Kasumi-1 (cell line): ENCODE data around the gene BRD1.
"Not testable (repeated sequence)": the region's sequence is repeated elsewhere in the genome, so short reads cannot be mapped to it uniquely, and the experiment has no call there.

Source experiments
- DNase-seq, 2 experiments: peaks; one replicate each; lab custom pipeline; 2025; lab: John Stamatoyannopoulos, UW

Gene BRD1

DNA sequence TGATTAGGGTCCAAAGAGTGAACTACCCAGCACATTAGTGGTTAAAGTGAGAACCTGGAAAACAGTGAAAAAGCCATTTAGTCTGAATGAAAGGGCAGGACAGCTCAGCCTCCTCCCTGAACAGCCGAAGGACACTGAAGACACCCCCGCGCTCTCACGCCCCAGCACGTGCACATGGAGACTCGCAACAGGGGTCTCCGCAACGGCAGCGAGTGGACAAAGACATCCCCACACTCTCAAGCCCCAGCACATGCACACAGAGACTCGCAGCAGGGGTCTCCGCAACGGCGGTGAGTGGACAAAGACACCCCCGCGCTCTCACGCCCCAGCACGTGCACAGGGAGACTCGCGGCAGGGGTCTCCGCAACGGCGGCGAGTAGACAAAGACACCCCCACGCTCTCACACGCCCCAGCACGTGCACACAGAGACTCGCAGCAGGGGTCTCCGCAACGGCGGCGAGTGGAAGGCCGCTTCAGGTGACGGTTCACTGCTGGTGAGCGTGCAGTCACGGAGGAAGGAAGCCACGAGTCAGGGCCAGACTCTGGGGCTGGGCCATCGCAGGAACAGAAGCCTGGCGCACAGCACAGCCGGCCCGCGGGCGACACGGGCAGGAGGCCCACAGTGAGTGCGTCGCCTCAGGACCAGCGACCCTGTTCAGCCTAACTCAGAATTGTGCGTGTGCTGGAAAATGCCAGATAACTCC is 43.6 kb downstream of the BRD1 start:
- DNase-seq, result no peak

DNA sequence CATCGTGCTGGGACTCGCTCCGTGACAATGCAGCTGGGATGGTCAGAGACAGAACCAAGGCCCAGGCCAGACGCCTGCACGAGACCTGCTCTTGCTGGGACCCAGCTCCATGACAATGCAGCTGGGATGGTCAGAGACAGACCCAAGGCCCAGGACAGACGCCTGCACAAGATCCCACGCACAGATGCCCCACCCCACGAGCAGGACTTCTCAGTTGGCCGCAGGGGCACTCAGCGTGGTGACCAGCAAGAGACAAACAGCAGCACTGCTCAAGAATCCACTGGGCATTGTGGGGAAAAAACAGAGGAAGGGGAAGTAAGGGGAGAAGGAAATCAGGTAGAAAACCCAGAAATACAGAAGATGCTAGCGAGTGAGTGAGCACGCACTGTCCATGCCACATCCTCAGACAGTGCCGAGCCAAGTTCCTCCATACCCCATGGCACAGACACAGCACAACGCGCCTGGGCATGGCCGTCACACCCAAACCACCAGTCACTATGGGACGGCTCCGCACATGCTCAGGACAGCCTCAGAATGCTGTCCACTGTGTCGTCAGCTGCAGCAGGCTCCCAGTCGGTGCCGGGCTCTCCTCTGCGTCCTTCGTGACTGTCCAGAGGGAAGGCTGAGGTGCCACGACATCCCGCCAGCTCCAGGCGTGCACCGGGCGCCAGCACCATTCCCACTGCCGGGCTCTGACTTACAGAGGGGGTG is 44.5 kb downstream of the BRD1 start:
- DNase-seq, result no peak

DNA sequence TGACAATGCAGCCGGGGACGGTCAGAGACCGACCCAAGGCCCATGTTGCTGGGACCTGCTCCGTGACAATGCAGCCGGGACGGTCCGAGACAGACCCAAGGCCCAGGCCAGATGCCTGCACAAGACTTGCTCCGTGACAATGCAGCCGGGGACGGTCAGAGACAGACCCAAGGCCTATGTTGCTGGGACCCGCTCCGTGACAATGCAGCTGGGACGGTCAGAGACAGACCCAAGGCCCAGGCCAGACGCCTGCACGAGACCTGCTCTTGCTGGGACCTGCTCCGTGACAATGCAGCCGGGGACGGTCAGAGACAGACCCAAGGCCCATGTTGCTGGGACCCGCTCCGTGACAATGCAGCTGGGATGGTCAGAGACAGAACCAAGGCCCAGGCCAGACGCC is 45.8 kb downstream of the BRD1 start:
- DNase-seq, result not testable (repeated sequence)

DNA sequence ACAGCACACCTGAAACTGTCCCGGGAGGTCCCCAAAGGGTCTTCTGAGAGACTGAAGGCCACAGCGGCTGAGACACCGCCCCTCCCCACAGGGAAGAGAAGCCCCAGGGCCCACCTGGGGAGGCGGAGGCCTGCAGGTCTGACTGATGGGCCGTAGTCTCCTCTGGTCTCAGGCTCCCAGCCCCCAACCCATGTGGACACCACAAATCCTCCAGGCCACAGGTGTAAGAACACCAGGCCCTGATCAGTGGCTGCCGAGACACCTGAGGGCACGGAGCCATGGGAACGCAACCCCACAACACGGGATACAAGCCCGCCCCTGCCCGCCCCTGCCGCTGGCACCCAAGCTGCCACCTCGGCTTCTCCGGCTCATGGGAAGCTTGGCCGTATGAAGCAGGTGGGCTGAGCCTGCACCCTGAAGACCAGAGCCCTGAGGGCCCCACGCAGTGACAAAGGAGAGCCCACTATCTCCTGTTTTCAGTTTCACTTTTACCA is 46.3 kb downstream of the BRD1 start:
- no peak for DNase-seq

DNA sequence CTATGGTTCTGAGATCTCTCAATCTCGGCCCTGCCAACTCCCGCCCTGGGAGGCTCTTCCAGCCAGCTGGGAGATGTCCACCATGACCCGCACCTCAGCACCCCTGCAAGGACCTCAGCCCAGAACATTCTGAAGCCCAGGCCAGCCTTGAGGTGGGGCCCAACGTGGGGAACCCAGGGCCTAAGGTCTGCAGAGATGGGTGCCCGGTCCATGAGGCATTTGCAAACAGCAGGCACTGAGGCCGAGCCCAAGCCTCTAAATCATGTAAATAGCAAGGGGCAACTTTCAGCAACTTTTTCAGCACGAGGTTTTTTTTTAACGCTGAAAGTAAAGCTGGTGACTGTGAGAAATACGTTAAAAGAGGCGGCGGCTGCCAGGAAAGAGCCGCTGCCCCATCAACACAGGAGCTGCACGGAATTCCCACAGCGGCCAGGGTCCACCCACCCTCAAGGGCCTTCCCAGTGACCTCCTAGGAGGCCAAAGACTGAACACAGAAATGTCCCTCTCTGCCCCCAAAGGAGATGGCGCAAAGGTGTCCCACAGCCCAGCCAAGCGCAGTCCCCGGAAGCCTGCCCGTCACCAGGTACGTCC is 46.9 kb downstream of the BRD1 start:
- DNase-seq, result no peak

DNA sequence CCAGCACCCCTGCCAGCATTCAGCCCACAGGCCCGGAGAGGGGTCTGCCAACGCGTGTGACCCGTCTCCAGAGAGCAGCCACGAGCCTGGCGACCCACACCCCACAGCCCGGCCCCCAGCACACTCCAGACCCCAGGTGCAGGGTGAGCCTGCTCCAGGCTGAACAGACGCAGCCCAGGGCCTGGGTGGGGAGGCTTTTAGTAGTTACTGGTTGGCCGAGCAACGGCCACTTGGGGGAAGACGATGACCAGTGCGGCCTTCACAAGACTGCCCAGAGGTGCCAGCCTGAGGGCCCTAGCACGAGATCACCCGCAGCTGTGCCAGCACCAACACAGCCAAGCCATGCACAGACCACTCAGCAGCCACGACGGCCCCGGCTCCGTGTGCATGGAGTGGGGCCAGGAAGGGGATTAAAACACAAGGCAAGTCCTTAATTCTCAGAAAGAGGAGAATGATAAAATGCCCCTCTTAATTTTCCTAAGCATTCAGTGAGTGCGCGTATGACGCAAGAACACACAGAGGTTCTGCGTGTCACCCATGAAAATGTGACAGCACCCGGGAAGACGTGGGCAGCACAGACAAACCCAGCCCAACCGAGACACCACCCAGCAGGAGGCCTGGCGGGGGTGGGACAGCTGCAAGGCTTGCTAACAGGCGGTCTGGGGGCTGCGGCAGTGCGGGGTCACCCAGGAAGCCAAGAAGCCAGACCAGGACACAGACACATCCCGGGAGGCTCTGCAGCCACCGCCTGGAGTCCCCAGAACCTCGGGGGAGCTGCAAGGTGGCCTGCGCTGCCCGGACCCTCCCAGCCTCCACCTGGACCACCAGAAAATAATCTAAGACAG is 47.6 kb downstream of the BRD1 start:
- no peak for DNase-seq

DNA sequence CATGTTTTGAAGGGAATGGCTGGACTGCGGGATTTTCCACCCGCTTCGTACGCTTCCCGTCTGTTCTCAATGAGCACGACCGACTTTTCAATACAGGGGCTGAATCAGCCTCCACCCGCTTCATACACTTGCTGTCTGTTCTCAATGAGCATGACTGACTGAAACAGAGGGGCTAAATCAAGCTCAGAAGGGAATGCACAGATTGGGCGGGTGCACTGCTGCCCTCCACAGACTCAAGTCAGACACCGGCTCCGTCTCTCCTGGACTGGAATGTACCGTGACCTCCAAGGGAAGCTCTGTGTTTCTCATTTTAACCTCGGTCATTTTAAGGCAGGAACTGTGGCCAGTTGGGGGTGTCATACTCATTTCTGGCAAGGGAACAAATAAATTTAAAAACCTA is 48.5 kb downstream of the BRD1 start:
- DNase-seq, result no peak

DNA sequence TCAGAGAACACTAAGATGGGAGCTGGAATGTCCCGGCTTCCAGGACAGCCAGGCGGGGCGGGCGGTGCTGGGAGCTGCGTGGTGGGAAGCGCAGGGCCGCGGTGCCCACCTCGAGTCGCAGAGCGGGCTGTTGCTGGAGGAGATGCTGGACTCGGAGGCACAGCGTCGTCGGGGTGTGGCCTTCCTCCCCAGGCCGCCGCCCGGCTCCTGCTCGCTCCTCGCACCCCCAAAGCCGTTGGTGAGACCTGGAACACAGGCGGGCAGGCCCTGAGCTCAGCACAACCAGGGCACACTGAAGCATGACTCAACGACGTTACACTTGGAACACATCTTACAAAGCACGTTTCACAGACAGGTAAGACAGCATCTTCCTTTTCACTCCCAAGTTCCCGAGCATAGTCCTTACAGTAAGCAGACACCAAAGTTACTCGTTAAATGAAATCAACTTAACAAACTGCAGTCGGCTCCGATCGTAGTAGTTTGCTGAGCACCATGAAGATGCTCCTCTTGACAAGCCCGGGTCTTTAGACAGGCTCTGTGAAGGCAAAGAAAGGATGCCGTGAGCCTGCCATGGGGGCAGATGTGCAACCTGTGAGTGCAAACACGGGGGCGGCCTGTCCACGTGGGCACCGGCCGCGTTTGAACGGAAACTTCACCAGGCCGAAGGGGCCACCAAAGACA is 50.0 kb downstream of the BRD1 start:
- DNase-seq, result no peak

DNA sequence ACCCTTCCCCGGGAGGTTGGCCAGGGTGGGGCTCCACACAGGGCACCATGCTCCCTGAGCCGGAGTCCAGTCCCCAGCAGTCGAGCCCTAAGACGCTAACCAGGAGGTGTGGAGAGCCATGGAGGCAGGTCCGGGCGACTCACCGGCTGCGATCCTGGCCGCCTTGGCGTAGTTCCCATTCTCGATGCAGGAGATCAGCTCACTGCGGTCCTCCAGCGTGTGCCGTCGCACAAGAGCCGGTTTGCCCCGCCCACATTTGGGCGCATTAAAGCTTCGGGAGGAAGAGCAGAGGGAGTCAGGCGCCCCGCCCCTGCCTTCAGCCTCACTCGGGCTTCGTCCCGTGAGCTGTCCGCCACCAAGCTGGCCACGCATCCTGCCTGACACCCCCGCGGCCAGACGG is 50.8 kb downstream of the BRD1 start:
- no peak for DNase-seq

DNA sequence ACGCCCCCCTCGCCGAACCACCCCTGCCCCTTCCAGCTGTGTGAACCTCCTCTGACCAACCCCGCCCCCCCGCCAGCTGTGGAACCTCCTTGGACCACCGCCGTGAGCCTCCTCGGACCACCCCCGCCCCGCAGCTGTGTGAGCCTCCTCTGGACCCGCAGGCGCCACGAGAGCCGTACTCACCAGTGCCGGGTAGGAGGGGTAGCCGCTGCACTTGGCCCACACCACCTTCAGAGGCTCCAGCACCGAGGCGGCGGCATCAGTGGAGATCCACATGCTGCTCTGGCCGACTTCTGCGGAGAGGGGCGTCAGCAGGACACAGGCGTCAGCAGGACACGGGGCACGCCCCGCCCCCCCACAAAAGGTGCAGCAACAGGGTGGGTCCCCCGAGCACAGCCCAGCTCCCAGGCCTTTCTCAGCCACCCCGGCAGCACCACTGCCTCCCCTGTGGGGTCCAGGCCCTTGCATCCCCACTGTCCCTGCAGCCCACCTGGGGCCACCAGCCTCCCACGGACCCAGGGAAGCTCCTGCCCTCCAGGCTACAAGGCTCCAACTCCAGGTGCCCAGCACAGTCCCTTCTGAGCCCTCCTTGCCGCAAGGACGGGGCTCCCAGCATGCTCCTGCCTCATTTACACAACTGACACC is 51.7 kb downstream of the BRD1 start:
- DNase-seq, result no peak

DNA sequence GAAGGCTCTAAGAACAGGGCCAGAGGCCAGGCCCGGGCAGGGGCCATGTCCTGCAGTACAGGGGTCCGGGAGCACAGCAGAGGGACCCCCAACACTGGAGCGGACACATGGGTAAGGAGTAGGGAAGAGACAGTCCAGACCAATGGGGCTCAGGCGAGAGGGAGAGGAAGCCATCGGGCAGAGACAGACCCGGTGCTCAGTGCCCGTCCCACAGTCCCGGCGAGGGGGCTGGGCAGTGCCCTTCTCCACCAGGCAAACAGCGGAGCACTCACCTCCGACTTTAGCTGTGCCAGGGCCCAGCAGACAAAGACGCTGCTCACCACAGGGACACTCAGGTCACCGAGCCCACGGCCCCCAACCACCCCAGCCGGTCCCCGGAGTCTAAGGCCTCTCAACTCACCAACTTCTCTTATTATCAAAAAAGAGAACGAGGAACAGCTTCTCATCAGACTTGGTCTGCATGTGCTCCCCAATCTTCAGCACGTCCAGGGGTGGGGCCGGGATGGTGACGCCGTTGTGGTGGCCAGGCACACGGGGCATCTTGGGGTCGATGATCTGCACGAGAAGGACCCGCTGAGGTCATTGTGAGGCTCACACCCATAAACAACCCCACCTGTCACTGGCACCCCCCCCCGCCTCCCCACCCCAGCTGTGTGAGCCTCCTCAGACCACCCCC is 52.3 kb downstream of the BRD1 start:
- DNase-seq, result no peak

DNA sequence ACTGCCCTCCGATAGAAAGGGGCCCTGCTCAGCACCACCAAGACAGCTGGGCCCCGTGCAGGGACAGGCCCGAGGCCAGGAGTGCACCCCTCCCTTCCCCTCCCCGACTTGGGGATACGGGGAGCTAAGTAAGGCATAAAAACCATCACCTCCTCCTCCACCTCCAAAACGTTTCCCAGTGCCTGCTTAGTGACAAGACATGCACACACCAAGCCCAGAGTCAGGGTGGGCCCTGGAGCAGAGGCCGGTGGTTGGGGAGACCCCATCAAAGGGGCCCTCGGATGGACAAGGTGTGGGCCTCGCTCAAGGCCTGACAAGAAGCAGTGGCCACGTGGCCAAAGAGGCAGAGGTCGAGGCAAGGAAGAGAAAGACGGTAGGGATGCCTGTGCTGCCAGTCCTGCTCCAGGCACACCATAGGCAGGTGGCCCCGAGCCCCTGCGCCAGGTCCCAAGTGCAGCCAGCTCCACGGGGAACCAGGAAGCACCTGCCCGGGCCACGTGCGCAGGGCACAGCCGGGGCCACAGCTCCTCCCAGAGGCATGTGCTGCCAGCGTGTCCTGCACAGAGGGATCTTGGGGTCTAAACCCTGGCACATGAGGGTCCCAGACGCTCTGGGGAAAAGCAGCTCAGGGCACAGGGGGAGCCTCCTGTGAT is 53.0 kb downstream of the BRD1 start:
- no peak for DNase-seq

DNA sequence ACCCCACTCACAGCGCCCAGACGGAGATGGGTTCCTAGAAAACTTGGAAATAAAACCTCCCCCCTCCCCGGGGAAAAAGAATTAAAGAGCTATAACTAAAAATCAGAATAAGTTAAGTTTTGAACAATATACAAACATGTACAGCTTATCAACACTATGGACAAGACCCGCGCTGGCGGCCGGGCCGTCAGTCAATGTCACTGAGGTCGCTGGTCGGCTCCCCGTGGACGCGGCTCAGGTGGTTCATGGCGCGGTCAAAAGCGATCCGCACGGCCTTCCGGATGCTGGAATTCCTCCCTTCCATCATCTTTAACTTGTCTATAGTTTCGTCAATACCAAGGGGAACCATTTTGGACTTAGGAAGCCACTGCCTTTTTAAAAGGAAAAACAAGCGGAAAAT is 53.6 kb downstream of the BRD1 start:
- DNase-seq, result no peak

DNA sequence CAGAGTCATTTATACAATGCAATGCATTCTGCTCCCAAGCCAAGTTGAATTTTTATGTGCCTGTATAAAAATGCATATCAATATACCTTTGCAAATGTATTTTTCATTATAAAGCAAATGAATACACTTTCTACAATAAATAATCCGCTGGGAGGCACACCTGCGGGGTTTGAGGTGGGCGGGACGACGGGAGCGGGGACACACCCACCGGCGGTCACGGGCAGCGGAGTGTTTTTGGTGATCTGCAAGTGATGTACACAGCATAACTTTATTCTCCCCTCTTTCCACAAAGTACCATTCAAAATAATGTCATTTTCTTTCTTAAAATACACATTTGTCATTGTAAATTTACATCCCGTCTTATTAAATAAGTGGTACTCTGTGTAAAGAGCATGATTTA is 54.1 kb downstream of the BRD1 start:
- DNase-seq, result no peak

DNA sequence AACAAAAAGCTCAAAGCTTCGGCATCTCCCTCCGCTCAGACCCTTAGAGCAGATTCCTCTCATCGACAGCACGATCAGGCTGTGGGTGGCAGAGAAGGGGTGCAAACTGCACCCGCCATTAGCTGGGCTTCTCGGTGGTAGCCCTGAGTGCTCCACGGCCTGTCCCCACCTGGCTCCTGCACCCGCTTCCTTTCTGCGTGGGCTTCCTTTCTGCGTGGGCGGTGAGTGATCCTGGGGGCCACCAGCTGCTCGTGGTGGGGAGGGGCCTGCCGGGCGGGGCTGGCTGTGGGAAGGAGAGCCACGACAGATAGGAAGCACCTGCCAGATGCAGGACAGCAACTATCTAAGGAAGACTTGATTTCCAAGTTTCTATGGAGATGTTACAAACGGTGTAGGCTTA is 55.0 kb downstream of the BRD1 start:
- no peak for DNase-seq

DNA sequence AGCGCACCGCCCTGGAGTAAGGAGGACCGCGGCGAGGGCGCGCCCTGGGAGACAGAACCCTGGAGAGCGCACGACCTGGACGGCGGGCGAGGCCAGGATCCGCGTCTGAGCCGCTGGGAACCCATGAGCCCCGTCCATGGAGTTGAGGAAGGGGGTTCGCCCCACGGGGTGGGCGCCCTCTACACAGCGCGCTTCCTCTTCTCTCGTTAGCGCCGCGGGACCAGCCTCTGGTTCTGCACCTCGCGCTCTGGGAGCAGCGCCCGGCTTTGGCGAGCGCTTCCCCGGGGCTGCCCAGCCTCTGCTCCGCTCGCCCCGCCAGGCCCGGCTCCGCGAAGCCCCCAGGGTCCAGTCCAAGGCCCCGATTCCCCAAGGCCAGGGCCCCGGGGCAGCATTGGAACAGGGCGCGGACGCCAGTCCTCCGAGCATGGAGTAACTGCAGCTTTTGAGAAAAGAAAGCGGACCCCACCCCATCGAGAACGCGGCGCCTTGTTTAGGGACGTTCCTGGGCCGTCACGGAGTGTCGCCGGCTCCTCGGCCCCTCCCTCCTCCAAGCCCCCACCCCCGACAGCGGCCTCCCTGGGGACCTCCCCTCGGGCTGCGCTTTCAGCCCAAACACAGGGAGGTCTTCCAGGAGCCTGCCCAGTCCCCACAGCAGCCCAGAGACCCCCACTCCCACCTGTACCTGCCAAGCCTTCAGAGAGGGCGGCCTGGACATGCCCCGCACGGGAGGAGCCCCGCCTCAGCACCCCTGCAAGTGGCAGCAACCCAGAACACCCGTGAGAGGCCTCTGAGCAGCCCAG is 56.2 kb downstream of the BRD1 start:
- no peak for DNase-seq

DNA sequence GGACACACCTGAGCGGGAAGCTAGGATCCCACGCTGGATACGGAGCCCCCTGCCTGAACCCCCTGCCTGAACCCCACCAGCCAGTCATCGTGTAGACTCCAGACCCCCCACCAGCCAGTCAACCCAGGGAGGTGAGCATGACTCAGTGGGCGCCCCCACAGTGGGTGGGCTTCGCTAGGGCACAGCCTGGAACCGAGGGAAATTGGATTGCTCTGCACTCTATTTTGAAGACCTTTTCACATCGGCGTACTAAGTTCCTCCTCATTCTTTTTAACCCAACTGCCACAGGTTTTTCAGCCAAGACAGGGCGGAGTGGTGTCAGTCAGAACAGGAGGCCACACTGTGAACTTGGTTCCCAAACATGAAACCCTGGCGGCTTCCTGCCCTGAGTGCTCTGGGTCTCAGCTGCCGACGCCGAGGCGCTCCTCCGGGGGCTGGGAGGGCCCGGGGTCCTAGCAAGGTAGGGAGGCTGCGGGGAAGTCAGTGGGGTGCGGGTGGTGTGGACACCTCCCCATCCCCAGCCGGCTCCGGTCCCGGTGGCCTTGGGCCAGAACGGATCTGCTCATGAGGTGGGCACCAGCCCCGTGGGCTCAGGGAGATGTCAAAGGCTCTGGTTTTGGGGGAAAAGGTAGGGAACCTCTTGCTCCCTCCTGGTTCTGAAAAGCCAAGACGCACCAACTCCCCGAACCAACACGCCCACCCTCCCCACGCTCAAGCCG is 57.0 kb downstream of the BRD1 start:
- DNase-seq, result no peak

DNA sequence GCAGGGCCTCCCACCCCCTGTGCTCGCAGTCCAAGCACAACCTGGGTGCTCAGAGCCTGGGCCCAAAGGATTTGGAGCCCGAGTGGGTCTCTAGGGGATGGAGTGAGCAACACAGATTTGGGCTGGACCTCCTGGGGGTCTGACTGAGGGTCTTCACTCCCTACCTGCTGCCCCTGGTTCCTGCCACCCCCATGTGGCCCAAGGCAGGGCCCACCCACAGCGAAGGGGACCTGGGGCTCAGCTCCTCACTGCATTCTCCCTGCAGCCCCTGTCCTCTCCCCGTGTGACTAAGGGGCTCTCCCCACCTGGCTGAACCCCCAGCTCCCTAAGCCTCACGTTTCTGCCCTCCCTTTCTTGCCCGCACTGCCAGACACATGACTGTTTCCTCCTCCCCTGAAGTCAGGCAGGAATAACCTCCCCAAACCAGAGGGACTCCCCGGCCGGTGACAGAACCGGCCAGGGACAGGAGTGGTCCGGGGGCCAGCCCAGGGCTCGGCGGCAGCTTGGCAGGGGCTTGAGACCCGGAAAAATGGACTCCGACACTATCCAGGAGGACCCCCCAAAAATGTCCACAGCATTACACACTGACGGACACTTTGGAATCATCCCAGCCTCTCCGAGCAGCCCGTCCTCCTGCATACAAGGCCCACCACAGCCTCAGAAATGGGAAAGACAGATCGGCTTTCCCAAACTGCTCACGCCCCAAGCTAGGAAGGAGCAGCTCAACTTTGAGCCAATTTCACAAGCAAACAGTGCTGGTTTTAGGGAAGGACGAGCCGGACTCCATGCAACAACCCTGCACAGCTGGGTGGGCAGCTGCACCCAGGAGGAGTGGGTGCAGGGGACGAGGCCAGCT is 57.8 kb downstream of the BRD1 start:
- no peak for DNase-seq
